Ovary (tissue), 9 donors: ENCODE results near the gene RASA3. TPM values are rescaled to one million over a fixed set of nuclear protein-coding genes. Genes with fewer than 3 reads are reported as not detected.

ENCODE experiments used
- DNase-seq, 5 donors: peaks; one replicate each; pipeline ENCODE4 v3.0.0-alpha.2; 2019 to 2020
- H3K27ac ChIP-seq, 2 donors: fragments of 200-600 bp; one replicate each; pipeline versions ENCODE4 v1.5.1 to v1.8.0; 2019 to 2022
- H3K27me3 ChIP-seq: fragments of 200-600 bp; one replicate; pipeline ENCODE4 v1.8.0; 2022
- H3K36me3 ChIP-seq: fragments of 200-600 bp; sonication (generic); one replicate; pipeline ENCODE4 v1.5.1; 2019
- H3K4me1 ChIP-seq: one replicate; pipeline ENCODE4 v1.8.1; 2013; ENCODE audit warnings: mild to moderate bottlenecking, moderate library complexity; ENCODE audit not compliant: insufficient read depth
- H3K4me3 ChIP-seq: fragments of 200-600 bp; sonication (generic); one replicate; pipeline ENCODE4 v1.5.1; 2017
- H3K9me3 ChIP-seq, 2 donors: fragments of 200-600 bp in 1 of 2; sonication (generic) in 1 of 2; one replicate each; pipeline versions ENCODE4 v1.5.1 to v1.8.1; 2013 to 2019; ENCODE audit warnings: mild to moderate bottlenecking in 1 of 2, moderate library complexity in 1 of 2
- CTCF ChIP-seq, 3 donors: fragments of 450-650 bp in 2 of 3; fragments of 200-600 bp in 1 of 3; IDR thresholded peaks; one replicate each; pipeline versions ENCODE4 v1.5.1 to v1.8.0; 2016 to 2022; ENCODE audit warnings: antibody characterized with exemption in 3 of 3, mild to moderate bottlenecking in 1 of 3
- EP300 ChIP-seq: sonication (generic); formaldehyde crosslinking; IDR thresholded peaks from one replicate; pipeline ENCODE4 v1.6.1; 2017; ENCODE audit warnings: antibody characterized with exemption
- POLR2A ChIP-seq: fragments of 450-650 bp; IDR thresholded peaks from one replicate; pipeline ENCODE4 v1.6.1; 2017; ENCODE audit warnings: antibody characterized with exemption, mild to moderate bottlenecking, moderate library complexity
- WGBS, 3 donors: extraction: QIAGEN DNeasy Blood & Tissue Kit in 1 of 3; methylation state at CpG; one replicate each; pipeline versions ENCODE4 v1.1.5 to v1.1.7; 2013 to 2017; 5-methylcytosine and 5-hydroxymethylcytosine counted together
- intact Hi-C, 4 donors: fragments of 100-400 bp; cut with DNase I; formaldehyde crosslinking; loops; one replicate each; pipeline versions ENCODE4 v1.11.0 to v1.15.1; 2022 to 2023
- polyA plus RNA-seq, 2 donors: library from polyadenylated mRNA; stranded (reverse); fragments of 200-250 nt in 1 of 2; fragments of 350-450 nt in 1 of 2; fragmentation: Illumina TruSeq in 1 of 2; extraction: RNeasy Lipid Tissue Mini Kit (QIAGEN cat#74804) in 1 of 2; gene quantifications; one replicate each; pipeline ENCODE4 v1.2.3, GENCODE V29; 2013 to 2014
- total RNA-seq, 7 donors: library from RNA; depleted of rRNA in 2 of 7; stranded (reverse); fragments of >200 nt in 2 of 7; fragmentation: NEBNext Ultra II Directional in 3 of 7; extraction: Animal tissue kit (Norgen Biotek cat#: 25700) in 3 of 7; gene quantifications; one replicate each; pipeline versions ENCODE4 v1.1.0 to v1.2.4, GENCODE V29; 2016 to 2023
- donor health status: DM: no; HTN: no; CAD: no; lungs with moderate emphysema.
- donor health status: DM: no; HTN: no; CAD: no.
- donor health status: Bipolar disorder and iron deficiency.
- donor health status: DM: yes; HTN: yes; CAD: no.
- donor health status: DM: no; HTN: no; CAD: no.
- donor health status: DM: yes; HTN: yes; CAD: no.

The RASA3 gene
- total and polyA plus RNA-seq, 9 donors, result 5.4 to 16.9 (median 9.4) TPM

DNA sequence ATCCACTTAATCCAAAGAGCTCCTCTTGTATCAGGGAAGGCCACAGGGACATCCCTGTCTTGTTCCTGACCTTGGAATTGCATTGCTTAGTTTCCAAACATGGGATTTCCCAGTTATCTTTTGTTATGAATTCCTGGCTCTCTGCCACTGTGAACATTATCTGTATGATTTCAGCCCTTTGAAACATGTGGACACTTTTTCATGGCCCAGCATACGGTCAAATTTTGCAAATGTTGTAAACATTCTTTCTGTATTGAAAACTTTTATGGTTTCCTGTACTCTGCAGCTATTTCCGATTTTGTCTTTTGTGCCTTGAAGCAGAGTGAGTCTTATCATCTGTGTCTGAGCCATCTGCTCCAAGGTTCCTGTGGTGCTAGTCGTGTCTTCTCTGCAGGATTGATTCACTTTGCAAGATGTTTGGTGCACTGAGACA, 42.1 kb upstream of the RASA3 start:
- no peak overlapping the region for H3K27ac ChIP-seq
- 11 to 31% (median 15%) methylated on average over 3 of the region's 3 CpGs for WGBS, 3 donors
- no peaks in the 10 kb centered on the region for H3K9me3 ChIP-seq
- H3K36me3 ChIP-seq, result no peaks in the 10 kb centered on the region
- no peak overlapping the region for H3K4me3 ChIP-seq
- H3K4me1 ChIP-seq, result no peaks in the 10 kb centered on the region
- H3K27me3 ChIP-seq, result no peaks in the 10 kb centered on the region
- DNase-seq, result no peak
- TF ChIP-seq POLR2A, result no peak
- no peak for TF ChIP-seq CTCF (IDR thresholded peaks at IDR 0.05)
- TF ChIP-seq EP300, result no peak
- intact Hi-C loops, result no loop called here

DNA sequence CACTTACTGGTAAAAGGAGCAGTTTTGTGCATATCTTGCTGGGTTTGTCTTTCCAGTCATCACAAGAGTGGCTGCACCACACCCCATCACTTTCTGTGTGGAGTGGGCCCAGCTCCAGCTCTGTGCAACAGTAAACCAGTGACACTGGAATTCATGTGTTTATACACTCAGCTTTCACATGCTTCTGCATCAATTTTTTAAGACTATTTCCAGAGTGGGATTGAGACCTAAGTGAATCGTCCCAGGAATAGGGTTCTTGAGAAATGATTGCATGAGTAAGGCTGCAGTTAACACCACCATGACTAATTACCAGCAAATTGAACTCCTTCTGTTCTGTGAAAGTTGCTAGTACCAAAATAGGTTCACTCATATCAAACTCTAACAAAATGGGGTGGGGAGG, 41.3 kb upstream of the RASA3 start:
- intact Hi-C loops, result no loop called here
- 74 to 77% (median 75%) methylated on average over 1 of the region's 1 CpG for WGBS, 3 donors
- no peak for DNase-seq
- no peak overlapping the region for H3K27ac ChIP-seq
- H3K9me3 ChIP-seq, result no peaks in the 10 kb centered on the region
- H3K4me3 ChIP-seq, result no peak overlapping the region
- TF ChIP-seq EP300 (no peak), CTCF (IDR thresholded peaks at IDR 0.05) (no peak), POLR2A (no peak)
- no peaks in the 10 kb centered on the region for H3K27me3 ChIP-seq
- no peaks in the 10 kb centered on the region for H3K36me3 ChIP-seq
- H3K4me1 ChIP-seq, result no peaks in the 10 kb centered on the region

DNA sequence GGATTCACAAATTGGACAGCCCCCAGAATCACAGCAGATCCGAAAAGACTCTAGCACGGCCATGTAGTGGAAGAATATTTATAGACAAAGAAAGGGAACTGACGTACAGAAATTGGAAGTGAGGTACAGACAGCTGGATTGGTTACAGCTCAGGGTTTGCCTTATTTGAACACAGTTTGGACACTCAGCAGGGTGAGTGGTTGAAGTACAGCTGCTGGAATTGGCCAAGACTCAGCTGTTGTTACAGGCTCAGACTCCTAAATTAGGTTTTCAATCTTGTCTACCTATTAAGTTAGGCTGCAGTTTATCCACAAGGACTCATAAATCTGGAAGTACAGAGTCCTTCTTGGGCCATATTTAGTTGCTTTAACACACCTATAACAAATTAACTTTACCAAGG, 40.8 kb upstream of the RASA3 start:
- H3K4me1 ChIP-seq, result no peaks in the 10 kb centered on the region
- H3K27me3 ChIP-seq, result no peaks in the 10 kb centered on the region
- intact Hi-C loops, result no loop called here
- H3K4me3 ChIP-seq, result no peak overlapping the region
- no peaks in the 10 kb centered on the region for H3K9me3 ChIP-seq
- TF ChIP-seq EP300 (no peak), CTCF (IDR thresholded peaks at IDR 0.05) (no peak), POLR2A (no peak)
- WGBS, 3 donors, result 80 to 85% (median 81%) methylated on average over 3 of the region's 3 CpGs
- H3K36me3 ChIP-seq, result no peaks in the 10 kb centered on the region
- H3K27ac ChIP-seq, result no peak overlapping the region
- DNase-seq, result no peak

GRCh38 chr13:114167885-114168284, 35.5 kb upstream of the RASA3 start:
- no peak for TF ChIP-seq CTCF (IDR thresholded peaks at IDR 0.05)
- no peak for TF ChIP-seq EP300
- no peak for TF ChIP-seq POLR2A
- Histone ChIP-seq H3K4me1 (no peaks in the 10 kb centered on the region), H3K9me3 (no peaks in the 10 kb centered on the region), H3K27me3 (no peaks in the 10 kb centered on the region), H3K27ac (no peak overlapping the region), H3K36me3 (no peaks in the 10 kb centered on the region), H3K4me3 (no peak overlapping the region)
- intact Hi-C loops, result no loop called here
- DNase-seq, result no peak
- 91 to 97% (median 93%) methylated on average over 5 of the region's 5 CpGs for WGBS, 3 donors

- H3K27ac ChIP-seq, result no peak overlapping the region
- intact Hi-C loops, result no loop called here
- H3K9me3 ChIP-seq, result no peaks in the 10 kb centered on the region
- 75 to 86% (median 82%) methylated on average over 5 of the region's 5 CpGs for WGBS, 3 donors
- no peak for TF ChIP-seq CTCF (IDR thresholded peaks at IDR 0.05)
- TF ChIP-seq EP300, result no peak
- TF ChIP-seq POLR2A, result no peak
- no peaks in the 10 kb centered on the region for H3K36me3 ChIP-seq
- no peaks in the 10 kb centered on the region for H3K27me3 ChIP-seq
- no peak for DNase-seq
- H3K4me3 ChIP-seq, result no peak overlapping the region
- H3K4me1 ChIP-seq, result peaks cover under 1% of the 10 kb centered on the region
Observed at GRCh38 chr13:114167426-114167825, 35.0 kb upstream of the RASA3 start.
